HepG2 (cell line): ENCODE measurements around the gene MYORG. TPM values are rescaled to one million over a fixed set of nuclear protein-coding genes. Genes with fewer than 3 reads are reported as not detected.

Experiments used
- BRCA1 ChIP-seq: sonication (generic); formaldehyde crosslinking; IDR thresholded peaks from 2 replicates; pipeline ENCODE4 v1.4.0; 2020; ENCODE audit warnings: missing genetic modification reagents
- E2F1 ChIP-seq: sonication (generic); formaldehyde crosslinking; IDR thresholded peaks from 2 replicates; pipeline ENCODE4 v1.5.0; 2020; ENCODE audit warnings: missing genetic modification reagents
- GABPA ChIP-seq, 2 experiments: IDR thresholded peaks; 2 replicates each; pipeline ENCODE4 v1.6.1; 2011 to 2016; ENCODE audit warnings: low read depth in 2 of 2, low read length in 1 of 2, missing biosample characterization in 1 of 2, missing genetic modification characterization in 1 of 2
- MEF2D ChIP-seq: sonication (generic); formaldehyde crosslinking; IDR thresholded peaks from 2 replicates; pipeline ENCODE4 v1.5.1; 2020; ENCODE audit warnings: mild to moderate bottlenecking, missing genetic modification reagents
- MTF1 ChIP-seq: sonication (generic); formaldehyde crosslinking; IDR thresholded peaks from 2 replicates; pipeline ENCODE4 v1.5.0; 2020; ENCODE audit warnings: missing genetic modification reagents
- MXI1 ChIP-seq: IDR thresholded peaks from 3 replicates; pipeline ENCODE4 v1.6.1; 2012; ENCODE audit warnings: low read depth, low read length, inconsistent platforms, borderline replicate concordance
- SIN3B ChIP-seq: fragments of 150-350 bp; IDR thresholded peaks from 2 replicates; pipeline ENCODE4 v1.6.1; 2014; ENCODE audit warnings: low read length
- SMC3 ChIP-seq: IDR thresholded peaks from 2 replicates; pipeline ENCODE4 v1.6.1; 2011; ENCODE audit warnings: low read length, improper control_type of control experiment
- SOX5 ChIP-seq: IDR thresholded peaks from 2 replicates; pipeline ENCODE4 v1.6.1; 2016; ENCODE audit warnings: borderline replicate concordance
- SOX6 ChIP-seq, 2 experiments: fragments of 450-650 bp in 1 of 2; sonication (generic) in 1 of 2; formaldehyde crosslinking in 1 of 2; IDR thresholded peaks; 2 replicates each; pipeline versions ENCODE4 v1.4.0 to v1.6.1; 2017 to 2020; ENCODE audit warnings: antibody characterized with exemption in 1 of 2, mild to moderate bottlenecking in 1 of 2, missing genetic modification reagents in 1 of 2
- SP1 ChIP-seq, 2 experiments: fragments of 450-650 bp in 1 of 2; sonication (generic) in 1 of 2; formaldehyde crosslinking in 1 of 2; IDR thresholded peaks; 2 replicates each; pipeline versions ENCODE4 v1.4.0 to v1.6.1; 2016 to 2020; ENCODE audit warnings: missing genetic modification reagents in 1 of 2
- SRSF1 ChIP-seq: fragments of 200-400 bp; formaldehyde crosslinking; optimal IDR thresholded peaks from 2 replicates; pipeline ENCODE3; 2017; ENCODE audit warnings: mild to moderate bottlenecking, low read depth, low read length, moderate library complexity
- ZNF317 ChIP-seq: sonication (generic); formaldehyde crosslinking; IDR thresholded peaks from 2 replicates; pipeline ENCODE4 v1.5.0; 2020; ENCODE audit warnings: mild to moderate bottlenecking, missing genetic modification reagents
- ZNF383 ChIP-seq: sonication (generic); formaldehyde crosslinking; IDR thresholded peaks from 2 replicates; pipeline ENCODE4 v1.4.0; 2020; ENCODE audit warnings: missing genetic modification reagents, mild to moderate bottlenecking, borderline replicate concordance
- ZNF510 ChIP-seq: sonication (generic); formaldehyde crosslinking; IDR thresholded peaks from 2 replicates; pipeline ENCODE4 v1.4.0; 2020; ENCODE audit warnings: low read depth, mild to moderate bottlenecking, missing genetic modification reagents
- ZNF574 ChIP-seq: sonication (generic); formaldehyde crosslinking; IDR thresholded peaks from 2 replicates; pipeline ENCODE4 v1.4.0; 2020; ENCODE audit warnings: missing genetic modification reagents
- ZNF691 ChIP-seq: sonication (generic); formaldehyde crosslinking; IDR thresholded peaks from 2 replicates; pipeline ENCODE4 v1.4.0; 2020; ENCODE audit warnings: missing genetic modification reagents, low read depth, mild to moderate bottlenecking, borderline replicate concordance
- ZNF709 ChIP-seq: sonication (generic); formaldehyde crosslinking; IDR thresholded peaks from 2 replicates; pipeline ENCODE4 v1.5.0; 2020; ENCODE audit warnings: mild to moderate bottlenecking, missing genetic modification reagents
- ZNF737 ChIP-seq: sonication (generic); formaldehyde crosslinking; IDR thresholded peaks from 2 replicates; pipeline ENCODE4 v1.5.0; 2020; ENCODE audit warnings: missing genetic modification reagents, mild to moderate bottlenecking, borderline replicate concordance
- polyA plus RNA-seq, 8 experiments: library from polyadenylated mRNA; depleted of rRNA in 3 of 8; stranded (reverse) in 7 of 8; unstranded in 1 of 8; fragments of >200 nt; fragmentation: Illumina TruSeq in 4 of 8; extraction: Trizol in 4 of 8; gene quantifications; 2 replicates each; pipeline versions ENCODE4 v1.2.1 to v1.2.3, GENCODE V29; 2011 to 2016; ENCODE audit warnings: low read depth in 4 of 8, missing spikeins in 1 of 8, mixed read lengths in 1 of 8; ENCODE audit not compliant: insufficient read depth in 1 of 8
- total RNA-seq, 5 experiments: library from RNA; depleted of rRNA; stranded (reverse); fragments of >200 nt; fragmentation: Illumina TruSeq; extraction: Trizol; gene quantifications; 2 replicates each; pipeline ENCODE4 v1.2.3, GENCODE V29; 2016; ENCODE audit warnings: low read depth in 1 of 5
- TF ChIP-seq, protein P1 (sequence below): sonication (generic); formaldehyde crosslinking; IDR thresholded peaks from 2 replicates; pipeline ENCODE4 v1.4.0; 2020; ENCODE audit warnings: mild to moderate bottlenecking, missing genetic modification reagents
- TF ChIP-seq, protein P2 (sequence below): sonication (generic); formaldehyde crosslinking; IDR thresholded peaks from 2 replicates; pipeline ENCODE4 v1.4.0; 2020; ENCODE audit warnings: mild to moderate bottlenecking, missing genetic modification reagents

MYORG gene
- total and polyA plus RNA-seq, 2 of the 13 experiments (the other 11 are each of a cell fraction or from before 2014, with no cell fraction given) = 11.1 to 22.4 TPM

DNA sequence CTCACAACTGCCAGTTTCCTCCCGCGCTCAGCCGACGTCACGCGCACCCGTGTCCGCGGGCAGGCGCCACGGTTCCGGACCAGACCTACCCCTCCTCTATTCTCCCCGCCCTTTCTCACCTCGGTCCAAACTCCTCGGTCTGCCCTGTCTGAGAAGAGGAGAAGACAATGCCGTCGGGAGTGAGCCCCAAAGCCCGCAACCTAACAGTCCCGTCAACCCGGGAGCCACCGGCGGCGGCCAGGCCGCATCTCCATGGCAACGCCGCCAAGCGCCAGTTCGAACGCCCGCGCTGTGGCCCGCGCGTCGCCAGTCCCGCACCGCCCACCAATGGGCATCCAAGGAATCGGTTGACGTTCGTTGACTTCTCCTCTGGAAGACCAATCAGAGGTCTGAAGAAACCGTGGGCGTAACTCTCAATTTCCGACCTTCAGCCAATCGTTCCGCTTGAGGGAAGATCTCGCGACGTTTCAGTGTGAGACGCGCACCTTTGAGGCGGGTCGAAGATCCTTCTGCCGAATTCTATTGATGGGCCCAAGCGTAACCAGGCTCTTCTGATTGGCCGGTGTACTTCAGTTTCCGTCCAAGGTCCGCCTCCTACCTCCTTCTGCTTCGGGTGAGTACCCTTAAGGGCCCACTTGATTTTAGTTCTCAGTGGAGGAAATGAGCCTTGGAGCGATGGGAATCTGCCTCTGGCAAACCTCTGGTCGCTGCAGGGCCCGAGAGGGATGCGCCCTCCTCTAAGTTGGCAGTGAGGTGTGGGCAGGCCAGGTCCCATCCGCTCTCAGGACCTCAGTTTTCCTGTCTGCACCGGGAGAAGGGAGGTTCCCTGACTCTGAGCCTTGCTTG is 47.5 kb downstream of the MYORG start, which contains the start of the genes KIF24 and NUDT2 (continued):
- peak; percentile 92 for TF ChIP-seq E2F1 (CRISPR knock-in tag)
- 0 out of 2 replicates have a peak, but pooled peaks have one; percentile 28 for TF ChIP-seq ZNF709 (CRISPR knock-in tag)
- no peak for TF ChIP-seq ZNF574 (CRISPR knock-in tag)
- TF ChIP-seq SMC3 = no peak
- peak; percentile 87 for TF ChIP-seq SIN3B
- TF ChIP-seq BRCA1 = no peak
- 0 out of 2 replicates have a peak, but pooled peaks have one; percentile 49 for TF ChIP-seq SP1 (IDR thresholded peaks at IDR 0.05)
- peak; percentile 66 for TF ChIP-seq SP1 (CRISPR knock-in tag; IDR thresholded peaks at IDR 0.05)
- TF ChIP-seq ZNF383 (CRISPR knock-in tag) = no peak
- no peak for TF ChIP-seq ZNF737 (CRISPR knock-in tag)
- TF ChIP-seq ZNF510 (CRISPR knock-in tag) = no peak
- TF ChIP-seq, protein P1, sequence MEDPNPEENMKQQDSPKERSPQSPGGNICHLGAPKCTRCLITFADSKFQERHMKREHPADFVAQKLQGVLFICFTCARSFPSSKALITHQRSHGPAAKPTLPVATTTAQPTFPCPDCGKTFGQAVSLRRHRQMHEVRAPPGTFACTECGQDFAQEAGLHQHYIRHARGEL (CRISPR knock-in tag) = no peak
- TF ChIP-seq ZNF691 (CRISPR knock-in tag) = no peak
- no peak; the same call in 1 of the 2 replicates for TF ChIP-seq MEF2D
- peak; percentile 48 for TF ChIP-seq SRSF1
- TF ChIP-seq, protein P2, sequence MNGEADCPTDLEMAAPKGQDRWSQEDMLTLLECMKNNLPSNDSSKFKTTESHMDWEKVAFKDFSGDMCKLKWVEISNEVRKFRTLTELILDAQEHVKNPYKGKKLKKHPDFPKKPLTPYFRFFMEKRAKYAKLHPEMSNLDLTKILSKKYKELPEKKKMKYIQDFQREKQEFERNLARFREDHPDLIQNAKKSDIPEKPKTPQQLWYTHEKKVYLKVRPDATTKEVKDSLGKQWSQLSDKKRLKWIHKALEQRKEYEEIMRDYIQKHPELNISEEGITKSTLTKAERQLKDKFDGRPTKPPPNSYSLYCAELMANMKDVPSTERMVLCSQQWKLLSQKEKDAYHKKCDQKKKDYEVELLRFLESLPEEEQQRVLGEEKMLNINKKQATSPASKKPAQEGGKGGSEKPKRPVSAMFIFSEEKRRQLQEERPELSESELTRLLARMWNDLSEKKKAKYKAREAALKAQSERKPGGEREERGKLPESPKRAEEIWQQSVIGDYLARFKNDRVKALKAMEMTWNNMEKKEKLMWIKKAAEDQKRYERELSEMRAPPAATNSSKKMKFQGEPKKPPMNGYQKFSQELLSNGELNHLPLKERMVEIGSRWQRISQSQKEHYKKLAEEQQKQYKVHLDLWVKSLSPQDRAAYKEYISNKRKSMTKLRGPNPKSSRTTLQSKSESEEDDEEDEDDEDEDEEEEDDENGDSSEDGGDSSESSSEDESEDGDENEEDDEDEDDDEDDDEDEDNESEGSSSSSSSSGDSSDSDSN (CRISPR knock-in tag) = peak; percentile 56; the same call in 1 of the 2 replicates
- peak; percentile 47; the same call in 1 of the 2 replicates for TF ChIP-seq GABPA (IDR thresholded peaks at IDR 0.05; ENCODE audit: low read depth, low read length)
- peak; percentile 78 for TF ChIP-seq GABPA (CRISPR knock-in tag; IDR thresholded peaks at IDR 0.05; ENCODE audit: low read depth)
- TF ChIP-seq ZNF317 (CRISPR knock-in tag) = no peak
- peak; percentile 98 for TF ChIP-seq MXI1
- TF ChIP-seq SOX6 (IDR thresholded peaks at IDR 0.05) = no peak
- peak; percentile 42; the same call in 1 of the 2 replicates for TF ChIP-seq SOX6 (CRISPR knock-in tag; IDR thresholded peaks at IDR 0.05)
- TF ChIP-seq MTF1 (CRISPR knock-in tag) = no peak
- TF ChIP-seq SOX5 = peak; percentile 6; the same call in 1 of the 2 replicates
